ENCODE data around the gene MRPS27.

- TF ChIP-seq POLR2AphosphoS5 (IDR thresholded peaks at IDR 0.05; ENCODE audit: borderline replicate concordance, low read depth, low read length), result no peak
- TF ChIP-seq EZH2 (IDR thresholded peaks at IDR 0.05), result no peak
- no peak for TF ChIP-seq FOXP2 (optimal IDR thresholded peaks at IDR 0.05; ENCODE audit: control extremely low read depth, extremely low read length, insufficient read depth)
Observed at GRCh38 chr5:72222521-72222920, 97.5 kb downstream of the MRPS27 start.
